ENCODE measurements around the gene TNFRSF13B. TPM values are rescaled to one million over a fixed set of nuclear protein-coding genes. Genes with fewer than 3 reads are reported as not detected.
A peak's percentile ranks its signal among the peaks of the same experiment; 100 is the strongest.

TNFRSF13B gene
- total RNA-seq, 1 experiment from 2014 or later = not detected

- RAD21 ChIA-PET (ENCODE audit: low non-redundant PET in 1 of 2, low total read pairs in 2 of 2, uncharacterized antibody in 2 of 2, unreplicated experiment in 2 of 2) = no interaction called here
These were observed 15.3 kb upstream of the TNFRSF13B start for GRCh38 chr17:16987066-16987829.

DNA sequence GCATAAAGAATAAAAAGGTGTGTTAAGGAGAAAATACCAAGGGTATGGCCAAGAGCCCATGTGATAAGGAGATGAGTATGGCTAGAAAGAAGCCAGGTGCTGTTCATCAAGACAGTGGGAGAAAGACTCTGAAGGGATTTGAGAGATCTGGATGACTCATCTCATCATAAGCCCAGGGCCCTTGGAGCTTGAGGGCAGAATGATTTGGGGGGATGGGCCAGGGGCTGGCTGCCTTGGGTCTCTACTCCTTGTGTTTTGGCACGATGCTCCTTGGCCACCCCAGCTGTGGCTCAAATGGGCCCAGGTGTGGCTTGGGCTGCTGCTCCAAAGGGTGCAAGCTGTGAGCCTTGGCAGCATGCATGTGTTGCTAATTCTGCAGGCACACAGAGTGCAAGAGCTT lies 14.5 kb upstream of the TNFRSF13B start:
- no peak overlapping the region for H2AFZ ChIP-seq (ENCODE audit: low read depth, low read length, poor library complexity, severe bottlenecking)
- no peak overlapping the region for H3K4me3 ChIP-seq (replicated peaks in 1 of 2; ENCODE audit: low read depth in 1 of 2, low read length in 2 of 2)
- no peak for ATAC-seq
- ChIA-PET RAD21 (ENCODE audit: low non-redundant PET in 1 of 2, low total read pairs in 2 of 2, uncharacterized antibody in 2 of 2, unreplicated experiment in 2 of 2) (no interaction called here), POLR2A (no interaction called here), CTCF (no interaction called here)
- TF ChIP-seq JUND (IDR thresholded peaks at IDR 0.05) (no peak), ZNF274 (IDR thresholded peaks at IDR 0.05; ENCODE audit: low read depth, low read length) (no peak), ZBTB33 (IDR thresholded peaks at IDR 0.05; ENCODE audit: extremely low read depth, insufficient replicate concordance, low read length) (no peak), EZH2phosphoT487 (IDR thresholded peaks at IDR 0.05; ENCODE audit: borderline replicate concordance) (no peak), CEBPB (IDR thresholded peaks at IDR 0.05; ENCODE audit: low read depth) (no peak), CBX3 (IDR thresholded peaks at IDR 0.05; ENCODE audit: low read depth) (no peak)
- TF ChIP-seq, protein P1, sequence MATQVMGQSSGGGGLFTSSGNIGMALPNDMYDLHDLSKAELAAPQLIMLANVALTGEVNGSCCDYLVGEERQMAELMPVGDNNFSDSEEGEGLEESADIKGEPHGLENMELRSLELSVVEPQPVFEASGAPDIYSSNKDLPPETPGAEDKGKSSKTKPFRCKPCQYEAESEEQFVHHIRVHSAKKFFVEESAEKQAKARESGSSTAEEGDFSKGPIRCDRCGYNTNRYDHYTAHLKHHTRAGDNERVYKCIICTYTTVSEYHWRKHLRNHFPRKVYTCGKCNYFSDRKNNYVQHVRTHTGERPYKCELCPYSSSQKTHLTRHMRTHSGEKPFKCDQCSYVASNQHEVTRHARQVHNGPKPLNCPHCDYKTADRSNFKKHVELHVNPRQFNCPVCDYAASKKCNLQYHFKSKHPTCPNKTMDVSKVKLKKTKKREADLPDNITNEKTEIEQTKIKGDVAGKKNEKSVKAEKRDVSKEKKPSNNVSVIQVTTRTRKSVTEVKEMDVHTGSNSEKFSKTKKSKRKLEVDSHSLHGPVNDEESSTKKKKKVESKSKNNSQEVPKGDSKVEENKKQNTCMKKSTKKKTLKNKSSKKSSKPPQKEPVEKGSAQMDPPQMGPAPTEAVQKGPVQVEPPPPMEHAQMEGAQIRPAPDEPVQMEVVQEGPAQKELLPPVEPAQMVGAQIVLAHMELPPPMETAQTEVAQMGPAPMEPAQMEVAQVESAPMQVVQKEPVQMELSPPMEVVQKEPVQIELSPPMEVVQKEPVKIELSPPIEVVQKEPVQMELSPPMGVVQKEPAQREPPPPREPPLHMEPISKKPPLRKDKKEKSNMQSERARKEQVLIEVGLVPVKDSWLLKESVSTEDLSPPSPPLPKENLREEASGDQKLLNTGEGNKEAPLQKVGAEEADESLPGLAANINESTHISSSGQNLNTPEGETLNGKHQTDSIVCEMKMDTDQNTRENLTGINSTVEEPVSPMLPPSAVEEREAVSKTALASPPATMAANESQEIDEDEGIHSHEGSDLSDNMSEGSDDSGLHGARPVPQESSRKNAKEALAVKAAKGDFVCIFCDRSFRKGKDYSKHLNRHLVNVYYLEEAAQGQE (IDR thresholded peaks at IDR 0.05; ENCODE audit: low read depth) = no peak
- no peak overlapping the region for H3K9ac ChIP-seq (ENCODE audit: low read length)
- intact Hi-C loops (cut with micrococcal nuclease) = no loop called here
- no peaks in the 10 kb centered on the region for H3K9me2 ChIP-seq (ENCODE audit: insufficient read depth)
- H3K27me3 ChIP-seq (ENCODE audit: insufficient read depth, low read length) = no peaks in the 10 kb centered on the region
- peak overlapping the region; percentile 37 for H3K4me2 ChIP-seq (ENCODE audit: low read length)
- no peaks in the 10 kb centered on the region for H3K9me3 ChIP-seq (ENCODE audit: control insufficient read depth in 1 of 2, insufficient read depth in 1 of 2, low read depth in 1 of 2, low read length in 2 of 2)
- DNase-seq (ENCODE audit: low read depth, low spot score) = no peak
- H3K4me1 ChIP-seq (ENCODE audit: control insufficient read depth in 1 of 2, insufficient read depth in 2 of 2, low read length in 2 of 2) = peaks cover 15 to 46% of the 10 kb centered on the region in 2 experiments
- H3K36me3 ChIP-seq (ENCODE audit: control insufficient read depth in 1 of 2, insufficient read depth in 2 of 2, low read length in 2 of 2) = no peaks in the 10 kb centered on the region
- no peaks in the 10 kb centered on the region for H3K79me2 ChIP-seq (ENCODE audit: insufficient read depth, low read length)
- BruUV-seq (replicated peaks) = no TSS peak
- H4K20me1 ChIP-seq (ENCODE audit: insufficient read depth) = no peaks in the 10 kb centered on the region
- no peak overlapping the region for H3K27ac ChIP-seq (ENCODE audit: low read depth, low read length)

More at GRCh38 chr17:16987066-16987829, 15.3 kb upstream of the TNFRSF13B start:
- peaks cover 15 to 49% of the 10 kb centered on the region in 2 experiments for H3K4me1 ChIP-seq (ENCODE audit: control insufficient read depth in 1 of 2, insufficient read depth in 2 of 2, low read length in 2 of 2)
- no peaks in the 10 kb centered on the region for H3K9me2 ChIP-seq (ENCODE audit: insufficient read depth)
- ChIA-PET CTCF (no interaction called here), POLR2A (no interaction called here)
- DNase-seq (ENCODE audit: low read depth, low spot score) (no peak), ATAC-seq (no peak)
- peak overlapping the region; percentile 16 for H2AFZ ChIP-seq (ENCODE audit: low read depth, low read length, poor library complexity, severe bottlenecking)
- H3K4me2 ChIP-seq (ENCODE audit: low read length) = peak overlapping the region; percentile 27
- no peak overlapping the region for H3K27ac ChIP-seq (ENCODE audit: low read depth, low read length)
- H4K20me1 ChIP-seq (ENCODE audit: insufficient read depth) = no peaks in the 10 kb centered on the region
- no peaks in the 10 kb centered on the region for H3K27me3 ChIP-seq (ENCODE audit: insufficient read depth, low read length)
- no peaks in the 10 kb centered on the region for H3K9me3 ChIP-seq (ENCODE audit: control insufficient read depth in 1 of 2, insufficient read depth in 1 of 2, low read depth in 1 of 2, low read length in 2 of 2)
- no peak for TF ChIP-seq ZFX (IDR thresholded peaks at IDR 0.05)
- TF ChIP-seq SP1 (IDR thresholded peaks at IDR 0.05; ENCODE audit: low read depth) = no peak
- TF ChIP-seq, protein P2, sequence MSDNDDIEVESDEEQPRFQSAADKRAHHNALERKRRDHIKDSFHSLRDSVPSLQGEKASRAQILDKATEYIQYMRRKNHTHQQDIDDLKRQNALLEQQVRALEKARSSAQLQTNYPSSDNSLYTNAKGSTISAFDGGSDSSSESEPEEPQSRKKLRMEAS (IDR thresholded peaks at IDR 0.05) = no peak
- TF ChIP-seq CBX3 (IDR thresholded peaks at IDR 0.05; ENCODE audit: low read depth) = no peak
- no peak for TF ChIP-seq EGR1 (IDR thresholded peaks at IDR 0.05; ENCODE audit: low read depth)
- no peak for TF ChIP-seq POLR2A (IDR thresholded peaks at IDR 0.05; ENCODE audit: borderline replicate concordance, extremely low read depth, insufficient read depth, insufficient read length)
- no peak for TF ChIP-seq YY1 (IDR thresholded peaks at IDR 0.05; ENCODE audit: extremely low read depth, insufficient replicate concordance, low read depth, low read length)
- TF ChIP-seq ZNF274 (IDR thresholded peaks at IDR 0.05; ENCODE audit: low read depth, low read length) = no peak
- no peak for TF ChIP-seq JUND (IDR thresholded peaks at IDR 0.05)
- no peak overlapping the region for H3K9ac ChIP-seq (ENCODE audit: low read length)
- BruUV-seq (replicated peaks) = no TSS peak
- H3K79me2 ChIP-seq (ENCODE audit: insufficient read depth, low read length) = no peaks in the 10 kb centered on the region
- intact Hi-C loops (cut with micrococcal nuclease) = no loop called here
- no peak overlapping the region for H3K4me3 ChIP-seq (replicated peaks in 1 of 2; ENCODE audit: low read depth in 1 of 2, low read length in 2 of 2)
- no peaks in the 10 kb centered on the region for H3K36me3 ChIP-seq (ENCODE audit: control insufficient read depth in 1 of 2, insufficient read depth in 2 of 2, low read length in 2 of 2)
